Measurements from ENCODE around the gene ERC1.
A peak's percentile ranks its signal among the peaks of the same experiment; 100 is the strongest.

Gene ERC1

GRCh38 chr12:990661-991349 lies at the start of gene ERC1 (continued):
- peak; percentile 82; the same call in 1 of the 2 replicates for TF ChIP-seq BCL11A (tag by site-specific recombination; IDR thresholded peaks at IDR 0.05; ENCODE audit: low read depth)
- peak; percentile 100 for TF ChIP-seq ZNF423 (tag by site-specific recombination; IDR thresholded peaks at IDR 0.05)
- TF ChIP-seq ZNF530 (tag by site-specific recombination; IDR thresholded peaks at IDR 0.05; ENCODE audit: low read depth), result no peak
- peak; percentile 86 for TF ChIP-seq ZBTB21 (tag by site-specific recombination; IDR thresholded peaks at IDR 0.05)
- TF ChIP-seq ZNF24 (tag by site-specific recombination; IDR thresholded peaks at IDR 0.05), result peak; percentile 88
- peak; percentile 89 for TF ChIP-seq ZNF629 (tag by site-specific recombination; IDR thresholded peaks at IDR 0.05)
- TF ChIP-seq ZNF501 (tag by site-specific recombination; IDR thresholded peaks at IDR 0.05), result peak; percentile 99
- TF ChIP-seq ZNF169 (tag by site-specific recombination; IDR thresholded peaks at IDR 0.05), result 0 out of 2 replicates have a peak, but pooled peaks have one; percentile 48
- TF ChIP-seq TCF7L2 (IDR thresholded peaks at IDR 0.05; ENCODE audit: borderline replicate concordance, low read depth, low read length), result no peak
- TF ChIP-seq ZNF266 (tag by site-specific recombination; IDR thresholded peaks at IDR 0.05; ENCODE audit: low read depth), result 0 out of 2 replicates have a peak, but pooled peaks have one; percentile 64
- TF ChIP-seq ZNF155 (tag by site-specific recombination; IDR thresholded peaks at IDR 0.05), result no peak
- no peak for TF ChIP-seq SETDB1 (IDR thresholded peaks at IDR 0.05; ENCODE audit: insufficient read length, low read length)
- no peak for TF ChIP-seq HOXD13 (CRISPR knock-in tag; IDR thresholded peaks at IDR 0.05; ENCODE audit: borderline replicate concordance)
- peak; percentile 91; the same call in 1 of the 2 replicates for TF ChIP-seq ZNF391 (tag by site-specific recombination; IDR thresholded peaks at IDR 0.05; ENCODE audit: borderline replicate concordance, low read depth)
- TF ChIP-seq ZNF48 (tag by site-specific recombination; IDR thresholded peaks at IDR 0.05), result no peak
- TF ChIP-seq ZNF624 (tag by site-specific recombination; IDR thresholded peaks at IDR 0.05), result 0 out of 2 replicates have a peak, but pooled peaks have one; percentile 25
- TF ChIP-seq ZNF645 (tag by site-specific recombination; IDR thresholded peaks at IDR 0.05), result peak; percentile 87
- peak; percentile 30; the same call in 1 of the 2 replicates for TF ChIP-seq ZNF768 (tag by site-specific recombination; IDR thresholded peaks at IDR 0.05)
- TF ChIP-seq GLIS1 (tag by site-specific recombination; IDR thresholded peaks at IDR 0.05), result peak; percentile 76
- TF ChIP-seq MZF1 (tag by site-specific recombination; IDR thresholded peaks at IDR 0.05; ENCODE audit: borderline replicate concordance), result peak; percentile 44; the same call in 1 of the 2 replicates
- TF ChIP-seq ZNF704 (tag by site-specific recombination; IDR thresholded peaks at IDR 0.05), result no peak
- TF ChIP-seq ZNF560 (tag by site-specific recombination; IDR thresholded peaks at IDR 0.05; ENCODE audit: borderline replicate concordance), result no peak
- no peak for TF ChIP-seq MEIS1 (CRISPR knock-in tag; IDR thresholded peaks at IDR 0.05; ENCODE audit: borderline replicate concordance)
- peak; percentile 54; the same call in 1 of the 2 replicates for TF ChIP-seq SCRT2 (tag by site-specific recombination; IDR thresholded peaks at IDR 0.05)
- TF ChIP-seq ZNF274 (IDR thresholded peaks at IDR 0.05; ENCODE audit: low read length), result no peak
- TF ChIP-seq ZNF274 (tag by site-specific recombination; IDR thresholded peaks at IDR 0.05; ENCODE audit: borderline replicate concordance), result no peak
- TF ChIP-seq ZNF580 (tag by site-specific recombination; IDR thresholded peaks at IDR 0.05), result peak; percentile 83
- no peak for TF ChIP-seq ZNF280C (tag by site-specific recombination; IDR thresholded peaks at IDR 0.05)
- TF ChIP-seq ZFP37 (tag by site-specific recombination; IDR thresholded peaks at IDR 0.05), result peak; percentile 87
- TF ChIP-seq ZBTB11 (tag by site-specific recombination; conservative IDR thresholded peaks at IDR 0.05; ENCODE audit: low read depth), result peak; percentile 84
- TF ChIP-seq ZNF140 (tag by site-specific recombination; IDR thresholded peaks at IDR 0.05), result no peak
- TF ChIP-seq ZNF433 (tag by site-specific recombination; IDR thresholded peaks at IDR 0.05; ENCODE audit: low read depth), result no peak
